GM21825 (cell line): ENCODE results near the gene GIMAP8.
"Not testable (repeated sequence)": the region's sequence is repeated elsewhere in the genome, so short reads cannot be mapped to it uniquely, and the experiment has no call there.

Source experiments
- ATAC-seq: cut with Tn5 transposase; IDR thresholded peaks from one replicate; pipeline ENCODE4 v1.9.1; 2021; ENCODE audit warnings: mild to moderate bottlenecking, moderate library complexity; ENCODE audit not compliant: unreplicated experiment

The GIMAP8 gene

DNA sequence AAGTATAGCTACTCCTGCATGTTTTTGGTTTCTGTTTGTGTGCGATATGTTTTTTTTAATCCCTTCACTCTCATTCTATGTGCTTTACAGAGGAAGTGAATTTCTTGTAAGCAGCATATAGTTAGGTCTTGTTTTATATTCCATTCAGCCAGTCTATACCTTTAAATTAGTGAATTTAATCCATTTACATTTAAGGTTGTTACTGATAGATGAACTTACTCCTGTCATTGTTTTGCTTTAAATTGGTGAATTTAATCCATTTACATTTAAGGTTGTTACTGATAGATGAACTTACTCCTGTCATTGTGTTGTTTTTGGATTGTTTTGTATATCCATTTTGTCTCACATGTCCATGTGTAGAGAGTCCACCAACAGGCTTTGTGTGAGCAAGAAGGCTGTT is 11.1 kb downstream of the GIMAP8 start:
- ATAC-seq = no peak

DNA sequence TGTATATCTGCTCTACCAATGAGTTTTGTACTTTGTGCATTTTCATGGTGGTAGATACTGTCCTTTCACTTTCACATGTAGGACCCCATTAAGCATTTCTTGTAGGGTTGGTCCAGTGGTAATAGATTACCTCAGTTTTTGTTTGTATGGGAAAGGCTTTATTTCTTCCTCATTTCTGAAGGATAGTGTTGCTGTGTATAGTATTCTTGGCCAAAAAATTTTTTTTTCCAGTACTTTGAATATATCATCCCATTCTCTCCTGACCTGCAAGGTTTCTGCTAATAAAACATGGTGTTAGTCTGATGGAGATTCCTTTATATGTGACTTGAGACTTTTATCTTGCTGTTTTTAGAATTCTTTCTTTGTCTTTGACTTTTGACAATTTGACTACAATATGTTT is 12.0 kb downstream of the GIMAP8 start:
- ATAC-seq = no peak

DNA sequence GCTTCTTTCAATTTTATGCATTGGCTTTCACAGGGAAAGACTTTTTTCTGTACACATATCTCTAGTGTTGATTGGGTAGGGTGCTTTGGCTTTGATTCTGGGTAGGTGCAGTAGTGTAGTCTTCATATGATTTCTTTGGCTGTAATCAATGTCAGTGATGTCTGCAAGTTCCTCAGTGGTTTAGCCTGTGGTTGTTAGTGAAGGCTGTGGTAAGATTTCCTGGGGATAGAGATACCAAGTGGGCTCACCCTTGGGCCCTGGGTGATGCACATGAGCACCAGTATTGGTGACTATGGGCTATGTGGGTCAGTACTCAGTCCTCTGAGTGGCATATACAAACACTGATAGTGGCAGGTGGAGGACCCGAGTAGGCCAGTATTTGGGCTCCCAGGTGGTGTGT is 13.0 kb downstream of the GIMAP8 start:
- no peak for ATAC-seq

DNA sequence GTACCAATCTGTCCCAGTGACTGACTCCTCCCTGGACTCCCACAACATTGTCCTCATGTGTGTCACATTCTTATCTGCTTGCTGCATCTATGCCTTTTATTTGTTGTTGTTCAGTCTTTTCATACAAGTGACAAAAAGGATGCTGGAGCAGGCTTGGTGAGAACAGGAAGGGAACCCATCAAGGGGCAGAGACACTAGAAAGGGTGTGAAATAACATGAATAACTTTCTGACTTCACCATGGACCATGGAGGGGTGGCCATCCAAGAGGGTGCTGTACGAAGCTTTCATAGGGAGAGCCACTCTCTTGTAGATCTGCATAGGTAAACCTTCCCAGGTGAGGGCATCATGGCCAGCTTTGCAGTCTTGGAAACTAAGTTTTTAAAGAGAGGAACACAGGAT is 14.5 kb downstream of the GIMAP8 start:
- no peak for ATAC-seq

DNA sequence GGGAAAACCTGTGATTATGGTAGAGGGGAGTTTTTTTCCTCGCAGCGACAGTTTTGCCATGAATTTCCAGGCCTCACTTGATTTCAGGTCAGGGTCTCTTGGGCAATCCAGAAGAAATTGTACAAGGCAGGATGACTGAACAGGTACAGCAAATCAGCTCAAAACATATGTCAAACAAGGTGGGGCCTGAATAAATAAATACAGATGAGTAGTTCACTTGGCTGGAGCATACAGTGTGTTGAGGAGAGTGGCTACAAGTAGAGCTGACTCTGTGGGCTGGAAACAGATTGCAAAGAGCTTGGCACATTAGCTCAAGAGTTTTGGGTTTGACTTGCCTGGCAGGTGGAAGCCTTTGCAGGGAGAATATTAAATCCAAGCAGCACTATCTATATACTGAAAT is 15.0 kb downstream of the GIMAP8 start:
- no peak for ATAC-seq

DNA sequence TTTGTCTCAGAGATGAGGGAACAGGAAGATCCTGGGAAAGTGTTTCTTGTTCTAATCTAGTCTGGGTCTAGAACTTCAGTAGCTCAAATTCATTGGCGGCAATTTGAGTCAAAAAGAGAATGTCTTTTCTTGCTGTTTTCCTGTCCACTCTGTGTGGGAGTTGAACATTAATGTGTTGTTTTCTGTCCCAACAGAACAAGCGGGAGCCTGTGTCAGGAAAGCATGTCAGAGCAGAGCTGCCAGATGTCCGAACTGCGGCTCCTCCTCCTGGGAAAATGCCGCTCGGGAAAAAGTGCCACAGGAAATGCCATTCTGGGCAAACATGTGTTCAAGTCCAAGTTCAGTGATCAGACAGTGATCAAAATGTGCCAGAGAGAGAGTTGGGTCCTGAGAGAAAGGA is 16.0 kb downstream of the GIMAP8 start:
- ATAC-seq = no peak

DNA sequence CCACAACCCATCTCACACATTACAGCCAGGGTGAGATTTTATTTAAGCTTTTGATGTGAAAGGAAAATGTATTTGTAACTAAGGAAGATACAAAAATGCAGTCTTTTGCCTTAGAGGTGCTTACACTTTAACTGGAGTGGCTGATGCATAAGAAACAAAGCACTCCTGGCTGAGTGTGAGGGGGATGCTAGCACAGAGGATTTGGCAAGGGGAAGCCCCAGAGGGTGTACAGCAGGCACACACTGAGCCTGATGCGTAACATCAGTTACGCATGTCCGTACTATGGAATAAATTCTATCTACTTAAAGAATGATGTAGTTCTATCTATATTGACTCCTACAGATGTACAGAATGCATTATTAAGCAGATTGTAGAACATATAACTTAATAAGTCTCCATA is 17.8 kb downstream of the GIMAP8 start:
- no peak for ATAC-seq

DNA sequence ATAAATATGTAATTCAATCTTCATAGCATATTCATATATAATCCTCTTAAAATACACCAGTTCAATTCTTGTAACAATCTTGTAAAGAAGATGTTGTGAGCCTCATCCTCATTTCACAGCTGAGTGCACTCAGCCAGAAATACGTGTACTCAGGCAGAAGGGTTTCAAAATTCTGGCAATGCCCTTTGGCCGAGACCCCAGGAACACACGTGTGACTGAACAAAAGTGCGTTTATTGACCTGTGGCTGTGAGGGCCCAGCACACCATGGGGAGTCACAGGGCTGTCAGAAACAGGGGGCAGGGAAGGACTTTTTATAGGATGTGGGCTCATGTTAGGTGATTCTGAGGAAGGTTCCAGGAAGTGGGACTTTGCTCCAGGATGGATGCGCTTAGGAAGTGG is 21.5 kb downstream of the GIMAP8 start:
- ATAC-seq = no peak

DNA sequence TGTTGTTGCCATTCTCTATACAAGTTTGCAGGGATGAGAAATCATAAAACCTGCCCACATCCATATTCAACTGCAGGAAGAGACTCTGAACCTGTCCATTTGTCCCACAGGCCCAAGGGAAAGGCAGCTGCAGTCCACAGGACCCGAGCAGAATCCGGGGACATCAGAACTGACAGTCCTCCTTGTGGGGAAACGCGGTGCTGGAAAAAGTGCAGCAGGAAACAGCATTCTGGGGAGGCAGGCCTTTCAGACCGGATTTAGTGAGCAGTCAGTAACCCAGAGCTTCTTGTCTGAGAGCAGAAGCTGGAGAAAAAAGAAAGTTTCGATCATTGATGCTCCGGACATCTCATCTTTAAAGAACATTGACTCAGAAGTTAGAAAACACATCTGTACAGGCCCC is 23.5 kb downstream of the GIMAP8 start:
- ATAC-seq = no peak

DNA sequence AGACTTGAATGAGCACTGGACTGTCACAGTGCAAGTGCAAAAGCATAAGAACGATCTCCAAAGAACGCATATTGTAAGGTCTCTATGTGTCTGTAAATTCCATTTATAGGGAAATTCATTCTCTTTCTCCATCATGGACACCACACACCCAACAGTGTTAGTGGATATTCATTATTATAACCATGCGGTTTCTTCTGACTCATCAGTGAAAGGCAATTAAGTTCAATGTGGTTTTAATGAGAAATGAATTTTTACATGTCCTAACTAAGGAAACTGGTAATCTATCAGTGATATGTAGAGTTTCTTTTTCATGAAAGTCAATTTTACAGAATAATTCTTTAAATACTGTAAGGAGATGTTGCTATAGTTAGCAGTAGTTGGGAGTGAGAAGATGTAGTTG is 25.9 kb downstream of the GIMAP8 start:
- no peak for ATAC-seq

DNA sequence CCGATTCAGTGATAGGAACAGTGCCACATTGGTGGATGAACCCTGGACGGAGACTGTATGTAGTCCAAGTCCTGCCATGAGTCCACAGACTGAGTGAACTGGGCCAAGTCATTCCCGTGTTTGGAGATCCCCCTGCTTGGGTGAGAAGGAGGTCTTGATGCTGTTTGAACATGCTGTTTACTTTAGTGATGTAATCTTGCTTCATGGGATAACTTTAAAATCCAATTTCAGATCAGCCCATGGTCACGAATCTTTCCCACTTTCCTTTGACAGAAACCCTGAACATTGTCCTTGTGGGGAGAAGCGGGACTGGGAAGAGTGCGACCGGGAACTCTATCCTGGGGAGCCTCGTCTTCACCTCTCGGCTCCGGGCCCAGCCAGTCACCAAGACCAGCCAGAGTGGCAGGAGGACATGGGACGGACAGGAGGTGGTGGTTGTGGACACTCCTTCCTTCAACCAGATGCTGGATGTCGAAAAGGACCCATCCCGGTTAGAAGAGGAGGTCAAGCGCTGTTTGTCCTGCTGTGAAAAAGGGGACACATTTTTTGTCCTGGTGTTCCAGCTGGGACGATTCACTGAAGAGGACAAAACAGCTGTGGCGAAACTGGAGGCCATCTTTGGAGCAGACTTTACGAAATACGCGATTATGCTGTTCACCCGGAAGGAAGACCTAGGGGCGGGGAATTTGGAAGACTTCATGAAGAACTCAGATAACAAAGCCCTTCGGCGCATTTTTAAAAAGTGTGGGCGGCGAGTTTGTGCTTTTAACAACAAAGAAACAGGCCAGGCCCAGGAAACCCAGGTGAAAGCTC is 26.6 kb downstream of the GIMAP8 start:
- no peak for ATAC-seq

DNA sequence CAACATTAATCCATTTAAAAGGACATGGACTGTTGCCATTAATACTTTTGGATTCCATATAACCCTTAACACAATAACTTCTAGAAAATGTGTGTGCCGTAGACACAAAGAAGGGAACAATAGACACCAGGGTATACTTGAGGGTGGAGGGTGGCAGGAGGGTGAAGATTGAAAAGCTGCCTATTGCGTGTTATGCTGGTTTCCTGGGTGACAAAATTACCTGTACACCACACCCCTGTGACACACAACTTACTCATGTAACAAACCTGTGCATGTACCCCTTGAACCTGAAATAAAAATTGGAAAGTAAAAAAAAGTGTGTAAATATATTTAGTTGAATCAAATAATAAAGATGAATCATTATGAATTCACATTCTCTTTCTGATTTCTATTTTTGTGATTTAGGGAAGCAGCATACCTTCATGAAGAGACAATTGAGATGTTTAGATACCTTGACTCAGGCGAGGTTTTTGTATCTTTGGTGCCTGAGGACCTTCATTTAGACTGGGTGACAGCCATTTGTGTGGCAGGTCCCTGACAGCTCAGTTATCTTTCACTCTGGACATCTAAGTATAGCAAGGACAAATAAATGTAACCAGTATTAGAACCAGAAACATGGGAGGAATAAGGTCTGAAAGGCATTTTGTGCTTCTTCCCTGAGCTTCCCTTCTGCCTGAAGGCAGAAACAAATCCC is 28.7 kb downstream of the GIMAP8 start:
- ATAC-seq = no peak

DNA sequence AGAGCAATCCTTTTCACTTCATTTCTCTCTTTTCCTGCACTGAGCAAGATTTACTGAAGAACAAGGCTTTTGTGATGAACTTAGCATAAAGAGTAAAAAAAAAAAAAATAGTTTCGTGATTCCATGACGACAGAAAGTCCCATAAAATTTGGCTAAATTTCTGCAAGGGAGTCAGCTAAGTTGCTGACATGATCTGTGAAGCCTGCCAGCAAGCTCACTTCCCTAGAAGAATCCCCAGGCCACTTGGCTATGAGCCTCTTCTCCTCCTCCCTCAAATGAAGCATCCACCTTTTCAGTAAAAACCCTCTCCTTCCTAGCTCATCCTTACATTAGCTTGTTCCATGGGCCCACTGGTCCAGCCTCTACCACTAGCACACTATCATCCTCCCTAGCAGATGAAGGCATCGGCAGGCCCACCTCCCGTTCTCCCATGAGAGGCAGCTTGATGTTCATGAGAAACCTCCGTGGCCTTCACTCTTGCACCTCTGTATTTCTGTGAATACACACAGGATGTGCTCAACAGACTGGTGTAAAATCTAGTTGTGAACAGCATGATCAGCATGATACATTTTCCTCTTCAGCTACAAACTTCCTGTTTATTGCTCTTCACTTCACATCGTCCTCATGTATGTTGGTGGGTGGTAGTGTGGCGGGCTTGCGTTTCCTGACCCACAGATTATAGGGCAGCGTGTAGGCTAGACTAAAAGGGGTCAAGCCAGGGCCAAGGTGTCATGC is 30.9 kb downstream of the GIMAP8 start:
- no peak for ATAC-seq

DNA sequence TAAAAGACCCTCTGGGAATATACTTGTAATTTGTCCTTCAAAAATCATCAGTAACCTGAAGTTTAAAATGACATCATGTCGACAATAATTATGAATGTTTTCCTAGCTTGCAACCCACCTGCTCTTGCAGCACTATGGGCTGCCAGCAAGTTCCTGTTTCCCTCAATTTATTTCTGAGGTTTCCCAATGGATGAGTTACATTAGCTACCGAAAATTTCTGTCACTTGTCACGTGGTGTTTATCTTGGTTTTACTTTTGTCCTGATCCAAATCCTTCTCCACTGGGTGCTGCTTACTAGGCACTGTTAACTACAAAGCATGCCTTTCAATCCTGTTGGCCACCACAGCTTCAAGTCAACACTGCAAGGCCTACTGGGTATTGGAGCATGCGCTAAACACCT is 31.5 kb downstream of the GIMAP8 start:
- no peak for ATAC-seq

DNA sequence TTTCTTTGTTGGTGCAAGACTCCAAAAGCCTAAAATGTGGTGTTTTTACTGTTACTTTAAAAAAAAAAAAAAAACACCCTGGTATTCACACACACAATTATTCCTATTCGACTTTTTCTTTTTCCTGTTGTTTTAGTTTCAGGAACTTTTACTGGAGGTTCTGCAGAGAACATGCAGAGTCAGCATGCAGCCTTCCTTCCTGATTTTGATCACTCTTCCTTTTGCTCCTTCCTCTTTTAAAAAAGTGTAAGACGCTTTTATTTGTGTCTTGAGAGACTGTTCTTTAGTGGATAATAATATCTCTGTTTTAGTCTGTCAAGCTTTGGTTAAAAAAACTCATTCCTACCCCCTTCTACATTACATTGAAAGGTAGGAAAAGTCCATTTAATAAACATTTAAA is 33.1 kb downstream of the GIMAP8 start:
- ATAC-seq = not testable (repeated sequence)

DNA sequence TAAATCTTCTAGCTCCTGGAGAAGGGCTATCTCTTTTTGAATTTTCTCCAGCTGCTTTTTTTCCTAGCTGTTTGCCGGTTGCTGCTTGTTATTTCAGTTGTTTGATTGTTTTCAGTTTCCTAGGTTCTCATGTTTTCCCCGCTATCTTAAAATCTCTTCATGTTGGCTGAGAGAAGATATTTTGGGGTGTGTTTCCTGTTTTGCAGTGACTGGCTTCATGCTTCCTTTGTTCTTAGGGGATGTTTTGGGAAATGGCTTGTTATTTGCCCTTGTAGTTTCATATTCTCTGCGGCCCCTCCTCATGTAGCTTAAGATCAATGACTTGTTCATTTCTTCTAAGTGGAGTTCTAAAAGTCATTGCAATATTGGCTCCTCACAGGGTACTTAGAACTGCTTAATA is 33.6 kb downstream of the GIMAP8 start:
- ATAC-seq = not testable (repeated sequence)

DNA sequence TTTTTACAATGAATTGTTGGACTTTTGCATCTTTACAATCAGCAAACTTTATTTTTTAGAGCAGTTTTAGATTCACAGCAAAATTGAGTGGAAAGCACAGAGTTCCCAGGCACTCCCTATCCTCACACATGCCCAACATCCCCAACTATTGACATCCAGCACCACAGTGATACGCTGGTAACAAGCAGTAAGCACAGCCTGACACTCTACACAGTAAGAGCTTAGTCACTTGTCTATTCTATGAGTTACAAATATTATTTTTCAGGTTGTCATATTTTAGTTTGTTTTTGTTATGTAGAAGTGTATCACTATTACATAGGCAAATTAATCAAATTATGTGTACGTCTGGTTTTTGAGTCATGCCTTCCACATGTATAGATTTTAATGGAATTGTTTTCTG is 37.2 kb downstream of the GIMAP8 start:
- ATAC-seq = no peak

DNA sequence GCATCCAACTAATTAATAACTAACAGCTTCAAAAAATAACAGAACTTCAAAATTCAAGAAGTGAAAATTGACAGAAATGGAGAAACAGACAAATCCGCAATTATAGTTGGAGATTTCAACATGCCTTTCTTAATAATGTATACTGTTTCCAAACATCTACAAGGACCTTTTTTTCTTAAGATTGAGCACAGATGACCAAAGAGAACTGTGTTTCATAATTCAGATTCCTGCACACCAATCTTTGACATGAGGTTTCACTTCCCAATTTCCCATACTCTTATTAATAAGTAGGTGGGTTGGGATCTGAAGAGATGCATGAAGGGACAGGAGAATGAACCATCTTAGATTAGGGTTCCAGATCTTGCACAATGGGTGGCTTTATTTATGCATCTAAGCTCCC is 39.4 kb downstream of the GIMAP8 start:
- ATAC-seq = no peak

DNA sequence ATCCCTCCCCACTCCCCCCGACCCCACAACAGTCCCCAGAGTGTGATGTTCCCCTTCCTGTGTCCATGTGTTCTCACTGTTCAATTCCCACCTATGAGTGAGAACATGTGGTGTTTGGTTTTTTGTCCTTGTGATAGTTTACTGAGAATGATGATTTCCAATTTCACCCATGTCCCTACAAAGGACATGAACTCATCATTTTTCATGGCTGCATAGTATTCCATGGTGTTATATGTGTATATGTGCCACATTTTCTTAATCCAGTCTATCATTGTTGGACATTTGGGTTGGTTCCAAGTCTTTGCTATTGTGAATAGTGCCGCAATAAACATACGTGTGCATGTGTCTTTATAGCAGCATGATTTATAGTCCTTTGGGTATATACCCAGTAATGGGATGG is 43.0 kb downstream of the GIMAP8 start:
- not testable (repeated sequence) for ATAC-seq

DNA sequence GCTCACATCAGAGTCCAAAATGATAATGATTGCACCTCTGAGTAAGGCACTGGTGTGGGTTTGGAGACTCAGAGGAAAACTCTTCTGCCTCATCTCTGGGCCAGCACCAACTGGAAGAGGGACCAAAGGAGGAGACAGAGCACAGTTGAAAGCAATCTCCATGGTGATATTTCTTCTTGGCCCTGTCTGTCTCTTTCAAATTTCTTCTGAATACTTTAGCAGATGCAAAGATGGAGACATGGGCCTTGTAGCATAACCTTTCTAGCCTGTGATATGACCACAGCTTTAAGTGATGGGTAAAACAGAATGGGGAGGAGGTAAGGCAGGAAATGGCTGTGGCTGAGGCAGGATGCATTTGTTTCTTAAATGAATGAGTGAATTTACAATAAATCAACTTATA is 52.1 kb downstream of the GIMAP8 start:
- ATAC-seq = no peak

DNA sequence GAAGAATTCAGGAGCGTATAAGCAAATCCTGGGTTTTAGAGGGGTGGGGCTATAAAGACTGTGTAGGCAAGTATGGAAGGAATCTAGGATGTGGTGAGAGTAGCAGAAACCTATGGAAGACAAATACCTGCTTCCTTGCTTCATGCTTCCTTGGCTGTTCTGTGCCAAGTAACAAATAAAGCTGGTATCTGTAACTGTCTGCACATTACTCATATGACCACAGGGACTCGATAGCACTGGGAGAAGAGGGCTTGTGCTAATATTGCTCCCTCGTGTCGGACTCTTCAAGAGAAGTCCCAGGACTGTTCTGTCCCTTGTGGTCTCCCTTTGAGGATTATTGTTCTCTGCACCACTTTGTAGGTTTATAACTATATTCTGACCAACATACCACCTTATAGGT is 52.7 kb downstream of the GIMAP8 start:
- no peak for ATAC-seq

DNA sequence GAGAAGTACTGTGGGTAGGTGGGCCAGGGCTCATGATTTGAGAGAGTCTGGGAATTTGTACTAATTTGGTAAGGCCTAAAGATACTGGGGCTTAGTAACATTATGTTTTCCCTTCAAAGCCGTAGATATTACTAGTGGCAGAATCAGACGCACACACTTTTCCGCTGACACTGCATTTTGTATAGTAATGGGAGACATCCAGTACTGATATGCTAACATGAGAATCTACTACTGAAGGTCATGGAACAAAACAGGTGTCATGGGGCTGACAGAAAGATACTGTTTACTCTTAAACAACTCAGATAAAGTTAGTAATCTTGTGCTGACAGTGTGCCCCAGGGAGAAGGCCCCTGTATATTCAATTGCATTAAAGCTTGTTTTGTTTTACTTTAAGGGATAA is 53.2 kb downstream of the GIMAP8 start:
- ATAC-seq = no peak
